Measurements from ENCODE around the gene ZFP62. TPM values are rescaled to one million over a fixed set of nuclear protein-coding genes. Genes with fewer than 3 reads are reported as not detected.

The ZFP62 gene
- total RNA-seq, 1 experiment from 2014 or later: 34.4 TPM

- ChIA-PET CTCF (no interaction called here), POLR2A (no interaction called here)
- peaks cover 51% of the 10 kb centered on the region for H3K4me1 Mint-ChIP-seq (ENCODE audit: low read depth, unreplicated experiment)
- TF ChIP-seq, protein P1, sequence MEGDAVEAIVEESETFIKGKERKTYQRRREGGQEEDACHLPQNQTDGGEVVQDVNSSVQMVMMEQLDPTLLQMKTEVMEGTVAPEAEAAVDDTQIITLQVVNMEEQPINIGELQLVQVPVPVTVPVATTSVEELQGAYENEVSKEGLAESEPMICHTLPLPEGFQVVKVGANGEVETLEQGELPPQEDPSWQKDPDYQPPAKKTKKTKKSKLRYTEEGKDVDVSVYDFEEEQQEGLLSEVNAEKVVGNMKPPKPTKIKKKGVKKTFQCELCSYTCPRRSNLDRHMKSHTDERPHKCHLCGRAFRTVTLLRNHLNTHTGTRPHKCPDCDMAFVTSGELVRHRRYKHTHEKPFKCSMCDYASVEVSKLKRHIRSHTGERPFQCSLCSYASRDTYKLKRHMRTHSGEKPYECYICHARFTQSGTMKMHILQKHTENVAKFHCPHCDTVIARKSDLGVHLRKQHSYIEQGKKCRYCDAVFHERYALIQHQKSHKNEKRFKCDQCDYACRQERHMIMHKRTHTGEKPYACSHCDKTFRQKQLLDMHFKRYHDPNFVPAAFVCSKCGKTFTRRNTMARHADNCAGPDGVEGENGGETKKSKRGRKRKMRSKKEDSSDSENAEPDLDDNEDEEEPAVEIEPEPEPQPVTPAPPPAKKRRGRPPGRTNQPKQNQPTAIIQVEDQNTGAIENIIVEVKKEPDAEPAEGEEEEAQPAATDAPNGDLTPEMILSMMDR (IDR thresholded peaks at IDR 0.05; ENCODE audit: insufficient read depth in 1 of 2, low read depth in 1 of 2, low read length in 1 of 2, severe bottlenecking in 1 of 2, unreplicated experiment in 1 of 2): no peak
- H3K27me3 ChIP-seq (replicated peaks; ENCODE audit: control insufficient read depth, insufficient read depth, low read length): no peaks in the 10 kb centered on the region
- no peaks in the 10 kb centered on the region for H3K9me3 Mint-ChIP-seq (ENCODE audit: unreplicated experiment)
- BruUV-seq (replicated peaks): no TSS peak
- H3K27me3 Mint-ChIP-seq (ENCODE audit: insufficient read depth, unreplicated experiment): no peaks in the 10 kb centered on the region
- peaks cover 3% of the 10 kb centered on the region; the same call in 1 of the 2 replicates for H3K36me3 ChIP-seq (ENCODE audit: control insufficient read depth, insufficient read depth, low read length)
- H3K9me3 ChIP-seq: no peaks in the 10 kb centered on the region
- H3K27ac Mint-ChIP-seq (ENCODE audit: unreplicated experiment): peak overlapping the region; percentile 66
- H3K36me3 Mint-ChIP-seq (ENCODE audit: insufficient read depth, unreplicated experiment): peaks cover 39% of the 10 kb centered on the region
- intact Hi-C loops (cut with micrococcal nuclease; ENCODE audit: unreplicated experiment): no loop called here
- peak overlapping the region; percentile 16 for H3K4me3 Mint-ChIP-seq (ENCODE audit: unreplicated experiment)
- peaks cover 41% of the 10 kb centered on the region for H3K4me1 ChIP-seq
- H3K4me3 ChIP-seq (ENCODE audit: low read depth, low read length): no peak overlapping the region
- no peak for DNase-seq
Measured at GRCh38 chr5:180807046-180807445, 54.0 kb downstream of the ZFP62 start.

DNA sequence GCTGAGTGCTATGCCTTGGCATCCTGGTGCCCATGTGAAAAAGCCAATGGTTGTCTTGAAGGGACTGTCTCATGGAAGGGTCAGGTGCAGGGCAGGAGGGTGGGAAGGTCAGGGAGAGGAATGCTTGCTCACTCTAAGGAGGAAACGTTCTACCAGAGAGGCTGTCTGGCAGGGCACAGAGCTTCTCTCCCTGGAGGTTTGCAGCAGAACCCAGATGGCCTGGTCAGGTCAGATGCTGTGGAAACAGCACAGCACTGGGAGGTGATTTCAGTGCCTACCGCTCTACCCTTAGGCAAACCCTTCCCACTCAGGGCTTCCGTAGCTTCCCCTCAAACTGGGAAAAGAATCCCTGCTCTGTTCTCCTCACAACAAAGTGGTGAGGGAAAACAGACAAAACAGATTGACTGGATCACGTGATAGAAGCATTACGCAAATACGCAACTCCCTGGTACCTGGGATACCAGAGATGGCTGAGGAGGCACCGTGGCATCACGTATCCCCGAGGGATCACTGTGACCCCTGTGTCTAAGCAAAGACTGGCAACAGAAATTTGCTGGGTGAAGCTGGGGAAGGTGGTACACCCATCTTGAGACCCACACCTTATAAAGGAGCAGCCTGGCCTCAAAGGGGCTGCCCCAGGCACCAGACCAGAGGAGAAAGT lies 54.6 kb downstream of the ZFP62 start:
- intact Hi-C loops (cut with micrococcal nuclease; ENCODE audit: unreplicated experiment): no loop called here
- ChIA-PET CTCF (no interaction called here), POLR2A (no interaction called here)
- H3K9me3 ChIP-seq: no peaks in the 10 kb centered on the region
- H3K4me1 Mint-ChIP-seq (ENCODE audit: low read depth, unreplicated experiment): peaks cover 50% of the 10 kb centered on the region
- peaks cover 41% of the 10 kb centered on the region for H3K36me3 Mint-ChIP-seq (ENCODE audit: insufficient read depth, unreplicated experiment)
- no peak overlapping the region for H3K4me3 ChIP-seq (ENCODE audit: low read depth, low read length)
- peaks cover 3% of the 10 kb centered on the region; the same call in 1 of the 2 replicates for H3K36me3 ChIP-seq (ENCODE audit: control insufficient read depth, insufficient read depth, low read length)
- H3K27me3 Mint-ChIP-seq (ENCODE audit: insufficient read depth, unreplicated experiment): no peaks in the 10 kb centered on the region
- H3K9me3 Mint-ChIP-seq (ENCODE audit: unreplicated experiment): no peaks in the 10 kb centered on the region
- DNase-seq: no peak
- H3K4me3 Mint-ChIP-seq (ENCODE audit: unreplicated experiment): peak overlapping the region; percentile 16
- no TSS peak for BruUV-seq (replicated peaks)
- H3K27ac Mint-ChIP-seq (ENCODE audit: unreplicated experiment): no peak overlapping the region
- peaks cover 41% of the 10 kb centered on the region for H3K4me1 ChIP-seq
- no peaks in the 10 kb centered on the region for H3K27me3 ChIP-seq (replicated peaks; ENCODE audit: control insufficient read depth, insufficient read depth, low read length)
- TF ChIP-seq, protein P1 (IDR thresholded peaks at IDR 0.05; ENCODE audit: insufficient read depth in 1 of 2, low read depth in 1 of 2, low read length in 1 of 2, severe bottlenecking in 1 of 2, unreplicated experiment in 1 of 2): no peak

GRCh38 chr5:180804129-180804618 lies 56.9 kb downstream of the ZFP62 start:
- H3K36me3 Mint-ChIP-seq (ENCODE audit: insufficient read depth, unreplicated experiment): peaks cover 52% of the 10 kb centered on the region
- H3K27ac Mint-ChIP-seq (ENCODE audit: unreplicated experiment): no peak overlapping the region
- TF ChIP-seq, protein P1 (IDR thresholded peaks at IDR 0.05; ENCODE audit: insufficient read depth in 1 of 2, low read depth in 1 of 2, low read length in 1 of 2, severe bottlenecking in 1 of 2, unreplicated experiment in 1 of 2): no peak
- Histone ChIP-seq H3K36me3 (ENCODE audit: control insufficient read depth, insufficient read depth, low read length) (peaks cover 3% of the 10 kb centered on the region; the same call in 1 of the 2 replicates), H3K27me3 (replicated peaks; ENCODE audit: control insufficient read depth, insufficient read depth, low read length) (no peaks in the 10 kb centered on the region), H3K9me3 (no peaks in the 10 kb centered on the region), H3K4me1 (peaks cover 50% of the 10 kb centered on the region), H3K4me3 (ENCODE audit: low read depth, low read length) (no peak overlapping the region)
- POLR2A ChIA-PET: no interaction called here
- no peaks in the 10 kb centered on the region for H3K27me3 Mint-ChIP-seq (ENCODE audit: insufficient read depth, unreplicated experiment)
- CTCF ChIA-PET: no interaction called here
- DNase-seq: no peak
- BruUV-seq (replicated peaks): no TSS peak
- intact Hi-C loops (cut with micrococcal nuclease; ENCODE audit: unreplicated experiment): no loop called here
- H3K9me3 Mint-ChIP-seq (ENCODE audit: unreplicated experiment): no peaks in the 10 kb centered on the region
- peak overlapping the region; percentile 82 for H3K4me3 Mint-ChIP-seq (ENCODE audit: unreplicated experiment)
- H3K4me1 Mint-ChIP-seq (ENCODE audit: low read depth, unreplicated experiment): peaks cover 46% of the 10 kb centered on the region

Measured in Caco-2 (cell line).